HepG2 (cell line): Measurements from ENCODE around the gene CELF4. TPM values are rescaled to one million over a fixed set of nuclear protein-coding genes. Genes with fewer than 3 reads are reported as not detected.

ENCODE experiments used
- ATAC-seq: fragments of 200-7000 bp; cut with Tn5 transposase; 3 replicates; pipeline ENCODE4 v1.9.1; 2020; ENCODE audit warnings: mild to moderate bottlenecking, moderate library complexity
- BruUV-seq: library from RNA; stranded (reverse); fragments of 400-500 nt; replicated peaks from 2 replicates; lab custom pipeline; 2021; lab: Mats Ljungman, UMichigan
- CTCF ChIA-PET: fragments of 300-600 bp; formaldehyde crosslinking; extraction: SDS; loops from one replicate; lab custom pipeline; 2021; ENCODE audit warnings: low total read pairs, inconsistent platforms, low intra/inter-chr PET ratio; lab: Yijun Ruan, JAX
- POLR2A ChIA-PET: fragments of 350-600 bp; sonication (Branson Sonifier 250); formaldehyde crosslinking; loops from one replicate; lab custom pipeline; 2020; ENCODE audit warnings: antibody characterized with exemption, inconsistent platforms; lab: Yijun Ruan, JAX
- DNase-seq: peaks from one replicate; pipeline ENCODE4 v3.0.0-alpha.2; 2015; ENCODE audit warnings: low spot score
- FAIRE-seq: peaks from 3 replicates; lab custom pipeline; 2011; peaks lifted over from hg19 to GRCh38; lab: Jason Lieb, UNC
- H2AFZ ChIP-seq: one replicate; pipeline ENCODE4 v1.6.1; 2011; ENCODE audit warnings: low read length, inconsistent platforms
- H3K27ac ChIP-seq: fragments of 300-600 bp; 3 replicates; pipeline ENCODE4 v1.8.0; 2011; ENCODE audit warnings: mixed run types, mild to moderate bottlenecking, mixed read lengths, low read length, inconsistent platforms; ENCODE audit not compliant: insufficient read depth; ENCODE audit errors: extremely low read length
- H3K27me3 ChIP-seq, 2 experiments: fragments of 200-600 bp in 1 of 2; 2 replicates in 1 of 2; 3 replicates in 1 of 2; pipeline versions ENCODE4 v1.6.0 to v1.8.0; 2011; ENCODE audit warnings: low read length in 2 of 2, mild to moderate bottlenecking in 2 of 2, moderate library complexity in 2 of 2, inconsistent platforms in 1 of 2; ENCODE audit not compliant: insufficient read depth in 2 of 2, control insufficient read depth in 1 of 2
- H3K36me3 ChIP-seq, 2 experiments: fragments of 200-600 bp in 1 of 2; replicated peaks in 1 of 2; 2 replicates in 1 of 2; 3 replicates in 1 of 2; pipeline versions ENCODE4 v1.5.1 to v1.8.0; 2011; ENCODE audit warnings: low read length in 2 of 2, inconsistent platforms in 1 of 2; ENCODE audit not compliant: insufficient read depth in 2 of 2, control insufficient read depth in 1 of 2
- H3K4me1 ChIP-seq: 2 replicates; pipeline ENCODE4 v1.5.1; 2012; ENCODE audit warnings: low read length, inconsistent platforms; ENCODE audit not compliant: insufficient read depth
- H3K4me2 ChIP-seq: 2 replicates; pipeline ENCODE4 v1.6.0; 2011; ENCODE audit warnings: low read depth, low read length, inconsistent platforms
- H3K4me3 ChIP-seq, 3 experiments: fragments of 200-600 bp in 1 of 3; sonication (generic), shearing (Covaris generic) in 1 of 3; replicated peaks in 1 of 3; 2 replicates each; pipeline ENCODE4 v1.5.1; 2011 to 2016; ENCODE audit warnings: low read length in 3 of 3, inconsistent platforms in 2 of 3, low read depth in 2 of 3, mild to moderate bottlenecking in 2 of 3, control low read depth in 1 of 3, mixed read lengths in 1 of 3; ENCODE audit not compliant: insufficient read depth in 1 of 3
- H3K79me2 ChIP-seq: one replicate; pipeline ENCODE4 v1.6.1; 2011; ENCODE audit warnings: low read length, inconsistent platforms; ENCODE audit not compliant: insufficient read depth
- H3K9ac ChIP-seq: 2 replicates; pipeline ENCODE4 v1.6.0; 2011; ENCODE audit warnings: mild to moderate bottlenecking, low read depth, low read length, inconsistent platforms; ENCODE audit not compliant: insufficient read depth
- H3K9me3 ChIP-seq: 2 replicates; pipeline ENCODE4 v1.5.1; 2012; ENCODE audit warnings: mild to moderate bottlenecking, low read length
- H4K20me1 ChIP-seq: 2 replicates; pipeline ENCODE4 v1.6.0; 2011; ENCODE audit warnings: inconsistent platforms, mild to moderate bottlenecking, low read length, moderate library complexity; ENCODE audit not compliant: insufficient read depth
- EHMT2 ChIP-seq: fragments of 200-600 bp; sonication (generic); IDR thresholded peaks from 2 replicates; pipeline ENCODE4 v1.7.0; 2017; ENCODE audit warnings: antibody characterized with exemption, low read depth, low read length, borderline replicate concordance
- HOXA5 ChIP-seq: sonication (generic); formaldehyde crosslinking; IDR thresholded peaks from 2 replicates; pipeline ENCODE4 v1.4.0; 2020; ENCODE audit warnings: missing genetic modification reagents
- MBNL3 ChIP-seq: fragments of 250-450 bp; sonication (Bioruptor Pico); conservative IDR thresholded peaks from 2 replicates; pipeline ENCODE4 v1.8.0; 2022; ENCODE audit warnings: mild to moderate bottlenecking, inconsistent platforms
- MIER2 ChIP-seq: IDR thresholded peaks from 2 replicates; pipeline ENCODE4 v1.6.1; 2016; ENCODE audit warnings: missing biosample characterization, missing genetic modification reagents
- THAP7 ChIP-seq: sonication (generic); formaldehyde crosslinking; IDR thresholded peaks from 2 replicates; pipeline ENCODE4 v1.8.1; 2023; ENCODE audit warnings: mild to moderate bottlenecking, missing genetic modification reagents
- ZMAT3 ChIP-seq: sonication (generic); formaldehyde crosslinking; conservative IDR thresholded peaks from 2 replicates; pipeline ENCODE4 v1.7.0; 2021; ENCODE audit warnings: missing genetic modification reagents
- ZNF281 ChIP-seq: sonication (generic); formaldehyde crosslinking; IDR thresholded peaks from 2 replicates; pipeline ENCODE4 v1.4.0; 2020; ENCODE audit warnings: missing genetic modification reagents, borderline replicate concordance
- ZNF3 ChIP-seq: IDR thresholded peaks from 2 replicates; pipeline ENCODE4 v1.7.0; 2017; ENCODE audit warnings: inconsistent platforms
- WGBS: methylation state at CpG from one replicate; pipeline ENCODE4 v1.1.6; 2017; ENCODE audit warnings: low lambda C conversion rate; 5-methylcytosine and 5-hydroxymethylcytosine counted together
- in situ Hi-C: cut with HindIII; loops from 2 replicates; pipeline ENCODE4 v1.10.0; 2017; ENCODE audit warnings: low pct_unique_long_range_greater_than_20kb; ENCODE audit not compliant: extremely low pct_ligation_motif_present
- intact Hi-C: fragments of 100-400 bp; cut with micrococcal nuclease; formaldehyde crosslinking; loops from one replicate; pipeline ENCODE4 v1.10.0; 2022; ENCODE audit not compliant: unreplicated experiment
- polyA plus RNA-seq, 8 experiments: library from polyadenylated mRNA; depleted of rRNA in 3 of 8; stranded (reverse) in 7 of 8; unstranded in 1 of 8; fragments of >200 nt; fragmentation: Illumina TruSeq in 4 of 8; extraction: Trizol in 4 of 8; gene quantifications; 2 replicates each; pipeline versions ENCODE4 v1.2.1 to v1.2.3, GENCODE V29; 2011 to 2016; ENCODE audit warnings: low read depth in 4 of 8, missing spikeins in 1 of 8, mixed read lengths in 1 of 8; ENCODE audit not compliant: insufficient read depth in 1 of 8
- total RNA-seq, 5 experiments: library from RNA; depleted of rRNA; stranded (reverse); fragments of >200 nt; fragmentation: Illumina TruSeq; extraction: Trizol; gene quantifications; 2 replicates each; pipeline ENCODE4 v1.2.3, GENCODE V29; 2016; ENCODE audit warnings: low read depth in 1 of 5

Gene CELF4
- total and polyA plus RNA-seq, 2 of the 13 experiments (the other 11 are each of a cell fraction or from before 2014, with no cell fraction given) = not detected

GRCh38 chr18:37483221-37483971 lies 82.2 kb downstream of the CELF4 start (continued):
- no peak for TF ChIP-seq ZNF281
- peak; percentile 95 for TF ChIP-seq MIER2 (CRISPR knock-in tag)
- no peak for TF ChIP-seq ZNF3
- TF ChIP-seq HOXA5 = peak; percentile 32; the same call in 1 of the 2 replicates
- TF ChIP-seq ZMAT3 (CRISPR knock-in tag) = no peak
- 0 out of 2 replicates have a peak, but pooled peaks have one; percentile 70 for TF ChIP-seq EHMT2
- TF ChIP-seq THAP7 (CRISPR knock-in tag) = no peak

GRCh38 chr18:37482433-37482832 lies 83.2 kb downstream of the CELF4 start:
- peaks cover 7 to 35% of the 10 kb centered on the region in 2 experiments; a peak in 3 of 5 replicates for H3K27me3 ChIP-seq
- no peaks in the 10 kb centered on the region for H4K20me1 ChIP-seq
- H3K4me3 ChIP-seq = no peak overlapping the region
- H3K79me2 ChIP-seq = no peaks in the 10 kb centered on the region
- FAIRE-seq = no peak
- H2AFZ ChIP-seq = no peak overlapping the region
- intact Hi-C loops = loop anchor here (10.0 kb wide), 1 partner anchor 98 kb away; no protein-coding TSS in a partner anchor
- H3K9me3 ChIP-seq = no peaks in the 10 kb centered on the region
- no TSS peak for BruUV-seq
- no peak overlapping the region for H3K27ac ChIP-seq
- H3K9ac ChIP-seq = no peak overlapping the region
- no peak for DNase-seq
- TF ChIP-seq MBNL3 (CRISPR knock-in tag) = no peak
- no peak for ATAC-seq
- ChIA-PET CTCF (no interaction called here), POLR2A (no interaction called here)
- H3K36me3 ChIP-seq = no peaks in the 10 kb centered on the region
- no peaks in the 10 kb centered on the region for H3K4me1 ChIP-seq
- no peak overlapping the region for H3K4me2 ChIP-seq
- WGBS = 0% methylated on average over 3 of the region's 3 CpGs
- in situ Hi-C loops = loop anchor here (25.0 kb wide), 1 partner anchor 545 kb away; no protein-coding TSS in a partner anchor
